HG02884 (cell line): ENCODE measurements around the gene PPARGC1A.

Source experiments
- ATAC-seq: cut with Tn5 transposase; IDR thresholded peaks from one replicate; pipeline ENCODE4 v1.9.1; 2021; ENCODE audit warnings: mild to moderate bottlenecking, moderate library complexity; ENCODE audit not compliant: unreplicated experiment

PPARGC1A gene

GRCh38 chr4:23911675-23912455, 22.0 kb upstream of the PPARGC1A start:
- no peak for ATAC-seq

GRCh38 chr4:23909671-23910070, 19.8 kb upstream of the PPARGC1A start:
- no peak for ATAC-seq

GRCh38 chr4:23906839-23907238, 17.0 kb upstream of the PPARGC1A start:
- ATAC-seq, result no peak

GRCh38 chr4:23904639-23905071, 14.8 kb upstream of the PPARGC1A start:
- no peak for ATAC-seq

- ATAC-seq, result no peak
Measured at GRCh38 chr4:23903859-23904438, 14.1 kb upstream of the PPARGC1A start.

GRCh38 chr4:23902222-23902804, 12.5 kb upstream of the PPARGC1A start:
- ATAC-seq, result no peak

GRCh38 chr4:23900636-23901035, 10.8 kb upstream of the PPARGC1A start:
- ATAC-seq, result no peak

- no peak for ATAC-seq
Measured at GRCh38 chr4:23899565-23899964, 9.7 kb upstream of the PPARGC1A start.

GRCh38 chr4:23897564-23898109, 7.8 kb upstream of the PPARGC1A start:
- no peak for ATAC-seq

GRCh38 chr4:23894021-23894420, 4.2 kb upstream of the PPARGC1A start:
- no peak for ATAC-seq

- ATAC-seq, result no peak
Measured at GRCh38 chr4:23891064-23891421, 1.2 kb upstream of the PPARGC1A start.

- no peak for ATAC-seq
Measured at GRCh38 chr4:23890369-23891063, 669 bp upstream of the PPARGC1A start.

- ATAC-seq, result no peak
Measured at GRCh38 chr4:23889391-23889790, 456 bp downstream of the PPARGC1A start.

GRCh38 chr4:23888421-23889319, 1.2 kb downstream of the PPARGC1A start:
- no peak for ATAC-seq

- no peak for ATAC-seq
Measured at GRCh38 chr4:23887989-23888388, 1.9 kb downstream of the PPARGC1A start.

GRCh38 chr4:23887173-23887572, 2.7 kb downstream of the PPARGC1A start:
- ATAC-seq, result no peak

- ATAC-seq, result no peak
Measured at GRCh38 chr4:23885943-23886590, 3.8 kb downstream of the PPARGC1A start.

- no peak for ATAC-seq
Measured at GRCh38 chr4:23884741-23885140, 5.1 kb downstream of the PPARGC1A start.

- no peak for ATAC-seq
Measured at GRCh38 chr4:23884261-23884660, 5.6 kb downstream of the PPARGC1A start.

- ATAC-seq, result no peak
Measured at GRCh38 chr4:23882976-23883531, 6.8 kb downstream of the PPARGC1A start.
